ENCODE measurements around the gene SOX4. TPM values are rescaled to one million over a fixed set of nuclear protein-coding genes. Genes with fewer than 3 reads are reported as not detected.

SOX4 gene
- total and polyA plus RNA-seq, 2 experiments from 2014 or later, result 4.5 to 6.3 TPM

- no peaks in the 10 kb centered on the region for H4K20me1 ChIP-seq (ENCODE audit: insufficient read depth)
Measured at GRCh38 chr6:21587179-21587960, 6.2 kb upstream of the SOX4 start.

GRCh38 chr6:21587961-21588480 lies 5.5 kb upstream of the SOX4 start:
- Histone ChIP-seq H3K4me3 (peak overlapping the region; percentile 99), H3K4me2 (ENCODE audit: unreplicated experiment) (peak overlapping the region; percentile 95), H3F3A (ENCODE audit: insufficient read depth) (peaks cover 8% of the 10 kb centered on the region), H3K27me3 (replicated peaks; ENCODE audit: insufficient read depth) (no peaks in the 10 kb centered on the region), H3K9me3 (ENCODE audit: low read depth) (no peaks in the 10 kb centered on the region), H3K4me1 (ENCODE audit: insufficient read depth) (0 out of 2 replicates have a peak, but pooled peaks cover 4% of the 10 kb centered on the region), H3K36me3 (ENCODE audit: low read depth) (no peaks in the 10 kb centered on the region), H2AFZ (peak overlapping the region; percentile 100), H3K9ac (peak overlapping the region; percentile 79), H3K79me2 (ENCODE audit: insufficient read depth) (no peaks in the 10 kb centered on the region), H3K9me2 (ENCODE audit: insufficient read depth) (no peaks in the 10 kb centered on the region), H4K20me1 (ENCODE audit: insufficient read depth) (no peaks in the 10 kb centered on the region), H3K27ac (peak overlapping the region; percentile 47)
- DNase-seq, result peak; percentile 63
- no peak for TF ChIP-seq EZH2 (IDR thresholded peaks at IDR 0.05; ENCODE audit: insufficient read depth, poor library complexity, severe bottlenecking)
- no peak for TF ChIP-seq EZH2phosphoT487 (IDR thresholded peaks at IDR 0.05; ENCODE audit: insufficient read depth, low read depth)
- in situ Hi-C loops (cut with MboI), result loop anchor here (10.0 kb wide), 2 partner anchors 713 to 1023 kb away; no protein-coding TSS in a partner anchor
- 0 to 1% methylated on average over 22 to 39 of the region's 39 CpGs for WGBS, 2 experiments (ENCODE audit: low coverage in 1 of 2, low lambda C conversion rate in 2 of 2, missing lambda C conversion rate in 2 of 2)

More at GRCh38 chr6:21587179-21587960, 6.2 kb upstream of the SOX4 start:
- H2AFZ ChIP-seq, result peak overlapping the region; percentile 100
- peak overlapping the region; percentile 95 for H3K4me2 ChIP-seq (ENCODE audit: unreplicated experiment)
- no peaks in the 10 kb centered on the region for H3K79me2 ChIP-seq (ENCODE audit: insufficient read depth)
- in situ Hi-C loops (cut with MboI), result loop anchor here (10.0 kb wide), 2 partner anchors 713 to 1023 kb away; no protein-coding TSS in a partner anchor
- H3K4me1 ChIP-seq (ENCODE audit: insufficient read depth), result 0 out of 2 replicates have a peak, but pooled peaks cover 4% of the 10 kb centered on the region
- DNase-seq, result peak; percentile 74
- TF ChIP-seq EZH2 (IDR thresholded peaks at IDR 0.05; ENCODE audit: insufficient read depth, poor library complexity, severe bottlenecking), result no peak
- TF ChIP-seq EZH2phosphoT487 (IDR thresholded peaks at IDR 0.05; ENCODE audit: insufficient read depth, low read depth), result no peak
- H3K27ac ChIP-seq, result no peak overlapping the region
- peak overlapping the region; percentile 79 for H3K9ac ChIP-seq
- peak overlapping the region; percentile 99 for H3K4me3 ChIP-seq
- no peaks in the 10 kb centered on the region for H3K9me2 ChIP-seq (ENCODE audit: insufficient read depth)
- WGBS, 2 experiments (ENCODE audit: low coverage in 1 of 2, low lambda C conversion rate in 2 of 2, missing lambda C conversion rate in 2 of 2), result 1 to 2% methylated on average over 42 to 50 of the region's 54 CpGs
- H3K36me3 ChIP-seq (ENCODE audit: low read depth), result no peaks in the 10 kb centered on the region
- H3F3A ChIP-seq (ENCODE audit: insufficient read depth), result peaks cover 12% of the 10 kb centered on the region
- no peaks in the 10 kb centered on the region for H3K9me3 ChIP-seq (ENCODE audit: low read depth)
- H3K27me3 ChIP-seq (replicated peaks; ENCODE audit: insufficient read depth), result no peaks in the 10 kb centered on the region

DNA sequence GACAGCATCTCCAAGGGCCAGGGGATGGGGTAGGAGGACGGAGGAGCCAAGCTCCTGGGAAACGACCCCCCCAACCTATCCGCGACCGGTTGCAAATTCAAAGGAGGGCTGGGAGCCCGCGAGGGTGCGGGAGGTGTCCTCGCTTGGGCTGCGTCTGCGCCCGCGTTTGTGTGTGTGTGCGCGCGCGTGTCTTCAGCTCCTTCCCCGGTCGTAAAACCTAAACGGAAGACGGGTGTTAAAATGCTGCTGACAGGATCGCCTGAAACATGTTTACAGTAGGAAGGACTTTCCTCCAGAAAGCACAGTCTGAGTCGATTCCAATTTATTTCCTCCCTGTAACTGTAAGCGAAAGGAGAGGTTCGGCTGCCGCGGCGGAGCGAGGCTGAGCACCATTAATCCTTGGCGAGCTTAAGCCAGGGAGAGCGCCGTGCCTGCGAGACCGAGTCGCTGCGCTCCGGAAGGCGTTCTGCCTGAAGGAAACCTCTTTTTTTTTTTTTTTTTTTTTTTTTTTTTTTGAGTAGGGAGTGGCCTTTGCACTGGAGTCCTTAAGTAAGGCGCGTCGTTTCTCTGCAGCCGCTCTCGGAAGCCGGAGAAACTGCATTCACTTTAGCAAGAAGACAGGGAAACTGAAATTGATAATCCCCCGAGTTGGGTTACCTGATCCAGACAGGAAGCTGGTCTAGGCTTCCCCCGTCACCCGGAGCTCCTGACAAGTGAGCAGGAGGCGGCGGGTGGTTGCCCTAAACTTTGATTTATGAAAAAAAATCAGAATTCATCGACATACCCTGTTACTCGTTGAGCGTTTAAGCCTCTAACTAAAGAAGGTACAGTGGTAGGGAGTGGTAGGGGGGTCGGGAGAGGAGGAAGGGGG lies 4.8 kb upstream of the SOX4 start:
- 0 out of 2 replicates have a peak, but pooled peaks cover 4% of the 10 kb centered on the region for H3K4me1 ChIP-seq (ENCODE audit: insufficient read depth)
- peak overlapping the region; percentile 47 for H3K27ac ChIP-seq
- 1% methylated on average over 53 of the region's 53 CpGs for WGBS, 2 experiments (ENCODE audit: low coverage in 1 of 2, low lambda C conversion rate in 2 of 2, missing lambda C conversion rate in 2 of 2)
- no peaks in the 10 kb centered on the region for H3K9me3 ChIP-seq (ENCODE audit: low read depth)
- H3K4me3 ChIP-seq, result peak overlapping the region; percentile 99
- H3K9me2 ChIP-seq (ENCODE audit: insufficient read depth), result no peaks in the 10 kb centered on the region
- no peak for TF ChIP-seq EZH2phosphoT487 (IDR thresholded peaks at IDR 0.05; ENCODE audit: insufficient read depth, low read depth)
- TF ChIP-seq EZH2 (IDR thresholded peaks at IDR 0.05; ENCODE audit: insufficient read depth, poor library complexity, severe bottlenecking), result no peak
- peaks cover 7% of the 10 kb centered on the region for H3F3A ChIP-seq (ENCODE audit: insufficient read depth)
- no peaks in the 10 kb centered on the region for H4K20me1 ChIP-seq (ENCODE audit: insufficient read depth)
- no peaks in the 10 kb centered on the region for H3K36me3 ChIP-seq (ENCODE audit: low read depth)
- H3K79me2 ChIP-seq (ENCODE audit: insufficient read depth), result no peaks in the 10 kb centered on the region
- H3K4me2 ChIP-seq (ENCODE audit: unreplicated experiment), result peak overlapping the region; percentile 96
- DNase-seq, result peak; percentile 92
- in situ Hi-C loops (cut with MboI), result loop anchor here (10.0 kb wide), 2 partner anchors 714 to 1024 kb away; no protein-coding TSS in a partner anchor
- no peaks in the 10 kb centered on the region for H3K27me3 ChIP-seq (replicated peaks; ENCODE audit: insufficient read depth)
- H3K9ac ChIP-seq, result peak overlapping the region; percentile 79
- H2AFZ ChIP-seq, result peak overlapping the region; percentile 100
